GM12873 (cell line): ENCODE measurements around the gene SYNC.

Experiments used
- TF ChIP-seq, protein P1 (sequence below): IDR thresholded peaks from 2 replicates; pipeline ENCODE4 v1.5.1; 2012; ENCODE audit warnings: low read depth, mild to moderate bottlenecking, moderate library complexity, low read length, control low read depth; ENCODE audit not compliant: insufficient read depth; ENCODE audit errors: missing control alignments

Gene SYNC

DNA sequence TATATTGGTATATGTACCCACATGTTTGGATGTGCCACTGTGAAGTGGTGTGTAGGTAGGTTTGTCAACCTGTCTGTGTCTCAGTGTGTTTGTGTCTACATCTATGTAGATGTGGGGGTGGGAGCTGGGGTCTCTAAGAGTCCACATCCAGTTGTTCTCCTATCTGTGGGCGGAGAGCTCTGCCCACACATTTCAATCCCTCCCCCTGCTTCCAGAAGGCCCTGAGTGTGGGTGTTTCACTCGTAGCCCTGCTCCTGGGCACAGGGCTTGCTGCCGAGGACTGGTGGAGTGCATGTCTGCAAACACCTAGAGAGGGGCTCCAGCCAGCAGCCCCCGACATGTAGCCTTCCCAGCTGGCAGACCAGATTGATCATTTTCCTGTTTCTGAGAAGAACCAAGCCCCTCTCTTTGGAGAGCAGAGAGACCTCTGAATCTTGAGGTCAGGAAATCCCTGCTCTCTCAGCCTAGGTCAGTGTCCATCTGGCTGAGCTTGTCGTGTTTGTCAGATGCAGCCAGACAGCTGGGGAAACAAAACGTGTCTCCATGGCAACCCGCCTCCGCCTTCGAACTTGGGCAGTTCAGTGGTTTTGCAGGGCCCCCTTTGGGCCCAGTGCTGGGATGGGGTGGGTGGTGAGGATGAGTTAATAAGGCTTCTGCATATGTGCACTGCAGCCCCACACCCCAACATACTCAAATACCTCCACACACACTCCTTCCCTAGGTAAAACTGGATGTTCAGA is 31.2 kb upstream of the SYNC start:
- TF ChIP-seq, protein P1, sequence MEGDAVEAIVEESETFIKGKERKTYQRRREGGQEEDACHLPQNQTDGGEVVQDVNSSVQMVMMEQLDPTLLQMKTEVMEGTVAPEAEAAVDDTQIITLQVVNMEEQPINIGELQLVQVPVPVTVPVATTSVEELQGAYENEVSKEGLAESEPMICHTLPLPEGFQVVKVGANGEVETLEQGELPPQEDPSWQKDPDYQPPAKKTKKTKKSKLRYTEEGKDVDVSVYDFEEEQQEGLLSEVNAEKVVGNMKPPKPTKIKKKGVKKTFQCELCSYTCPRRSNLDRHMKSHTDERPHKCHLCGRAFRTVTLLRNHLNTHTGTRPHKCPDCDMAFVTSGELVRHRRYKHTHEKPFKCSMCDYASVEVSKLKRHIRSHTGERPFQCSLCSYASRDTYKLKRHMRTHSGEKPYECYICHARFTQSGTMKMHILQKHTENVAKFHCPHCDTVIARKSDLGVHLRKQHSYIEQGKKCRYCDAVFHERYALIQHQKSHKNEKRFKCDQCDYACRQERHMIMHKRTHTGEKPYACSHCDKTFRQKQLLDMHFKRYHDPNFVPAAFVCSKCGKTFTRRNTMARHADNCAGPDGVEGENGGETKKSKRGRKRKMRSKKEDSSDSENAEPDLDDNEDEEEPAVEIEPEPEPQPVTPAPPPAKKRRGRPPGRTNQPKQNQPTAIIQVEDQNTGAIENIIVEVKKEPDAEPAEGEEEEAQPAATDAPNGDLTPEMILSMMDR: no peak

DNA sequence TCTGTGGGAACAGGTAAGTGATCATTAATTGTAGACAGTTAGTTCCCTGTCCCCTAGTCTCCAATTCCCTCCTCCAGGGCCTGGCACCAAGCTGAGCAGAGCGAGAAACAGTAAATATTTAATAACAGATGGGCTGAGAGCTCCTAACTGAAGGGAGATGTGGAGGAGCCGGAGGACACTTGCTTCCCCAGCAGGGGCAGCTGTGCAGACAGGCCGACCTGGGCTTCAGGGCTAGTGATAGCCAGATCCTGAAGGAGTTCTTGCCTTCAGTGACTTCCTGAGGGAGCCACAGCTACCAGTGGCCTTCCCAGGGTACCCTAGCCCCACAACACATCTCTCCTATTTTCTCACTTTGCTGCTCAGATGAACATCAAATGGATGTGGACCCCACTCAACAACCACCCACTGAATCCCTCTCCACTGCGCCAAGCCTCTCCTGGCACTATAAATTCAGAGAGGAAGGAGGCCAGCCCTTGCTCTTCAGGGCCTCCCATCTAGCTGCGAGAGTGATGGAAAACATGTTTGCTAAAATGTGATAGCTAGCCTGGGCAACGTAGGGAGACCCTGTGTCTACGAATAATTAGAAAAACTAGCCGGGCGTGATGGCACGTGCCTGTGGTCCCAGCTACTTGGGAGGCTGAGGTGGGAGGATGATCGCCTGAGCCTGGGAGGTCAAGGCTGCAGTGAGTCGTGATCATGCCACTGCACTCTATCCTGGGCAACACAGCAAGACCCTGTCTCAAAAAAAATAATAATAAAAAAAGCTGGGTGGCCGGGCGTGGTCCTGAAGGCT is 26.9 kb upstream of the SYNC start:
- TF ChIP-seq, protein P1: no peak

DNA sequence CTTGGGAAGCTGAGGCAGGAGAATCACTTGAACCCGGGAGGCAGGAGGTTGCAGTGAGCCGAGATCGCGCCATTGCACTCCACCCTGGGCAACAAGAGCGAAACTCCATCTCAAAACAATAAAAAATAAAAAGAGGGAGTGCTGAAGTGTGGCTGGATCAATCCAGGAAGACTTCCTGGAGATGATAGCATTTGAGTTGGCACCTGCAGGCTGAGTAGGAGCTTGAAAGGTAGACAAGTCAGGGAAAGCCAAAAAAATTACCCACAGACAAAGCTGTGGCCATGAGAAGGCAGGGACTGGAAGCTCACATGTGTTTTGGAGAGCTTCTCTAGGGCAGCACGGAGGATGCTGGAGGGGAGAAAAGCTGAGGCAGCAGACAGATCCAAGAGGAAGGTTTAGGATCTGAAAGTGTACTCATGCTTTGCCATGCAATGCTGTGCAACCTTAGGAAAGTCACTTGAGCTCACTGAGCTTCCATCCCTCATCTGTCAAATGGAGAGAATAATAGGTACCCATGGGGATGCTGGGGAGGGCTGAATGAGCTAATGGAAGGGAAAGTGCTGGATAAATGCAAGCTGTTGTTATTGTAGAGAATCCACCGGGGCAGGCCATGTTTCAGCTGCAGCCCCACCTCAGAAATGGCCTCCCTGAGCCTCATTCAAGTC is 26.0 kb upstream of the SYNC start:
- TF ChIP-seq, protein P1: no peak

DNA sequence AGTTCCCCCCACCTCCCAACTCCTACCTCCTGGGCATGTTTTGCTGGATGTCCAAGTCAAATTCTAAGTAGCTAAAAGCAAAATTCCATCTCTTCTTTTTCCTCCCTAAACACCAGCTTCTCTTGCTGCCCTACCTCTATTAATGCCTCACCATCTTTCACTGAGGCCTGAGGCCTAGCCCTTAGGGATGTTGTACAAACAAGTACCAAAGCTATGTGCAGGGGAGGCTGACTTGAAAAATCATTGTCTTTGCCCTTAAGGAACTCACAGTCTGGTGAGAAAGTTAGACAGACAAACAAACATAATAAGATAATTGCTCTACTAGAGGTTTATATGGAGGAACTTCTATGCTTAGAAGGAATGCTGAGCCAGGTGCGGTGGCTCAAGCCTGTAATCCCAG is 25.3 kb upstream of the SYNC start:
- TF ChIP-seq, protein P1: no peak

DNA sequence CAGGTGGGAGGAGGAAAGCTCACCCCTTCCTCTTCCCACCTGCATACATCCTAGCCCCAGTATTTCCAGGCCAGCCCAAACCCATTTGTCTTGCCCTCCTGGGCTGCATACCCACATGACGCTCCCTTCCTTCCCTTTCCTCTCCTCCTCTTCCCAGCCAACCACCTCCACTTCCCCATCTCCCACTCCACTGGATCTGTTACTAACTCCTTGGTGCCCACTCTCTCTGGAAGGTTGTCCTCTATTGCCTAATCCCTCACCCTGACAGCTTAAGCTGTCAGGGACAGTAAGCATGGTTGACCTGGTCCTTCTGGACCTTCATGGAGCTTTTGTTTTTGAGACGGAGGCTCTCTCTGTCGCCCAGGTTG is 23.0 kb upstream of the SYNC start:
- TF ChIP-seq, protein P1: no peak

DNA sequence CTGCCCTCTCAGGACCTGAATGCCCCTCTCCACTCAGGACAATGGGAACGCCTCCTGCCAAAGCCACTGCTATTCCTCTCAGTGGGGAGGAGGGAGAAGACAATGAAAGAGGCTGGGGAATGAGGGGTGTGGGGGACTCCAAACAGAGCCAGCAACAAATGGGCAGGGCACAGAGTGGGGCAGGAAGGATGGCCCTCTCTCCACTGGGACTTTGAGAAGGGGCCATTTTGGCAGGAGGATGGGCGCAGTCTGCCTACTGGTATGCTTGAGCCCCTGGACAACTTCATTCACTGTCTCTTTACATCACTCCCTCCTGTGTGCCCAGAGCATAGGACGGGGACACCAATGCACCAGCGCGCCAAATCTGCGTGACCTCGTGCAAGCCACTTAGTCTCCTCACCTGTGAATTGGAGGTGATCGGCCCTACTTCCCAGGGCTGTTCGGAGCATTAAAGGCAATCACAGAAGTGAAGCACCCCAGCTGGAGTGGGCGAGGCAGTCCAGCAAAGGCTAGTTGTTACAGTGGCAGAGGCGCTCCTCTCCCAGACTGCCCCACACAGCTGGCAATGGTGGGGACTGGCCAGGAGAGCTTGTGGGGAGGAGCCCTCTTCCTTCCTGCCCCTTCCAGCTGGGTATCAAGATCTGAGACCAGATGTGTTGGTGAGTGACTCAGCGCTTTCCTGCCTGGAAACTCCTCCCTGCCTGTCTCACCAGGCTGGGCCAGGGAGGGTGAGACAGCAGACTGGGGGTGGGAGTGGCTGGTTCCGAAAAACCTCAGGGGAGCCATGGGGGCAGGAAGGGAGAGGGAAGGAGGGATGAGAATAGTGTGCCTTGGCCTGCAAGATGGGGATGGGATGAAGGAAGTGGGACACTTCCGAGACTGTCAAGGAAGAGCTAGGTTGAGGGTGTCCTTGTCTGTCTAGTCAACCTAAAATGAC is 22.4 kb upstream of the SYNC start:
- TF ChIP-seq, protein P1: no peak
